Caki2 (cell line): ENCODE measurements around the gene TTLL5. TPM values are rescaled to one million over a fixed set of nuclear protein-coding genes. Genes with fewer than 3 reads are reported as not detected.
"Not testable (repeated sequence)": the region's sequence is repeated elsewhere in the genome, so short reads cannot be mapped to it uniquely, and the experiment has no call there.

Source experiments
- DNase-seq: peaks from one replicate; pipeline ENCODE4 v3.0.0-alpha.2; 2015; ENCODE audit warnings: low read depth
- in situ Hi-C: cut with HindIII; loops from 2 replicates; pipeline ENCODE4 v1.10.0; 2016; ENCODE audit warnings: low sequenced_read_pairs, low pct_unique_long_range_greater_than_20kb, mixed read lengths
- total RNA-seq: library from RNA; depleted of rRNA; stranded (reverse); fragments of >200 nt; shearing (Covaris generic); gene quantifications from 2 replicates; pipeline ENCODE4 v1.2.3, GENCODE V29; 2014; ENCODE audit warnings: low replicate concordance

The TTLL5 gene
- total RNA-seq, 1 experiment from 2014 or later, result 35.3 TPM

GRCh38 chr14:75690010-75690409 lies 29.0 kb downstream of the TTLL5 start:
- in situ Hi-C loops, result no loop called here
- DNase-seq, result no peak

GRCh38 chr14:75695025-75695424 lies 34.0 kb downstream of the TTLL5 start:
- DNase-seq, in situ Hi-C loops: not testable (repeated sequence)

GRCh38 chr14:75697386-75697785 lies 36.3 kb downstream of the TTLL5 start:
- in situ Hi-C loops, result no loop called here
- DNase-seq, result no peak

GRCh38 chr14:75697918-75698317 lies 36.9 kb downstream of the TTLL5 start:
- in situ Hi-C loops, result no loop called here

GRCh38 chr14:75699331-75699730 lies 38.3 kb downstream of the TTLL5 start:
- in situ Hi-C loops, result no loop called here
- no peak for DNase-seq

More at GRCh38 chr14:75697918-75698317, 36.9 kb downstream of the TTLL5 start:
- no peak for DNase-seq

GRCh38 chr14:75700295-75700694 lies 39.2 kb downstream of the TTLL5 start:
- DNase-seq, result no peak
- in situ Hi-C loops, result no loop called here

GRCh38 chr14:75702122-75702521 lies 41.1 kb downstream of the TTLL5 start:
- no peak for DNase-seq

GRCh38 chr14:75702616-75703261 lies 41.7 kb downstream of the TTLL5 start:
- in situ Hi-C loops, result no loop called here
- no peak for DNase-seq

More at GRCh38 chr14:75702122-75702521, 41.1 kb downstream of the TTLL5 start:
- in situ Hi-C loops, result no loop called here

- no peak for DNase-seq
- in situ Hi-C loops, result no loop called here
Measured at GRCh38 chr14:75703467-75703866, 42.4 kb downstream of the TTLL5 start.

- DNase-seq, result no peak
- in situ Hi-C loops, result no loop called here
Measured at GRCh38 chr14:75705014-75705413, 44.0 kb downstream of the TTLL5 start.

GRCh38 chr14:75709207-75709812 lies 48.3 kb downstream of the TTLL5 start:
- in situ Hi-C loops, result no loop called here
- peak; percentile 48 for DNase-seq

GRCh38 chr14:75711105-75711795 lies 50.2 kb downstream of the TTLL5 start:
- DNase-seq, result peak; percentile 43
- in situ Hi-C loops, result loop anchor here (10.0 kb wide), 1 partner anchor 264 kb away; no protein-coding TSS in a partner anchor

- in situ Hi-C loops, result loop anchor here (10.0 kb wide), 1 partner anchor 263 kb away; no protein-coding TSS in a partner anchor
- DNase-seq, result peak; percentile 96
Measured at GRCh38 chr14:75711796-75712211, 50.8 kb downstream of the TTLL5 start.

GRCh38 chr14:75714991-75715390 lies 53.9 kb downstream of the TTLL5 start:
- no peak for DNase-seq
- in situ Hi-C loops, result loop anchor here (10.0 kb wide), 1 partner anchor 260 kb away; no protein-coding TSS in a partner anchor

GRCh38 chr14:75715926-75716780 lies 55.1 kb downstream of the TTLL5 start:
- in situ Hi-C loops, result loop anchor here (10.0 kb wide), 1 partner anchor 259 kb away; no protein-coding TSS in a partner anchor

GRCh38 chr14:75717729-75718128 lies 56.7 kb downstream of the TTLL5 start:
- DNase-seq, result no peak
- in situ Hi-C loops, result loop anchor here (10.0 kb wide), 1 partner anchor 257 kb away; no protein-coding TSS in a partner anchor

More at GRCh38 chr14:75715926-75716780, 55.1 kb downstream of the TTLL5 start:
- peak; percentile 64 for DNase-seq

- in situ Hi-C loops, result loop anchor here (10.0 kb wide), 1 partner anchor 257 kb away; no protein-coding TSS in a partner anchor
- no peak for DNase-seq
Measured at GRCh38 chr14:75718199-75718598, 57.2 kb downstream of the TTLL5 start.

GRCh38 chr14:75720116-75720515 lies 59.1 kb downstream of the TTLL5 start:
- in situ Hi-C loops, result no loop called here
- no peak for DNase-seq
